Measurements from ENCODE around the gene ACTR3C. TPM values are rescaled to one million over a fixed set of nuclear protein-coding genes. Genes with fewer than 3 reads are reported as not detected.

The ACTR3C gene
- total and polyA plus RNA-seq, 2 of the 13 experiments (the other 11 are each of a cell fraction or from before 2014, with no cell fraction given), result 3.8 to 7.5 TPM

- TF ChIP-seq MED1 (CRISPR knock-in tag; IDR thresholded peaks at IDR 0.05) (no peak), ZHX2 (IDR thresholded peaks at IDR 0.05; ENCODE audit: low read depth) (no peak), ZHX2 (CRISPR knock-in tag; IDR thresholded peaks at IDR 0.05; ENCODE audit: borderline replicate concordance) (no peak), ZNF570 (CRISPR knock-in tag; IDR thresholded peaks at IDR 0.05; ENCODE audit: borderline replicate concordance) (no peak), ZNF878 (CRISPR knock-in tag; IDR thresholded peaks at IDR 0.05) (no peak), SMAD1 (CRISPR knock-in tag; IDR thresholded peaks at IDR 0.05; ENCODE audit: borderline replicate concordance, low read depth) (0 out of 2 replicates have a peak, but pooled peaks have one; percentile 56), NFRKB (IDR thresholded peaks at IDR 0.05) (no peak), BCL3 (CRISPR knock-in tag; IDR thresholded peaks at IDR 0.05) (0 out of 2 replicates have a peak, but pooled peaks have one; percentile 30), ZBTB49 (CRISPR knock-in tag; IDR thresholded peaks at IDR 0.05; ENCODE audit: borderline replicate concordance) (no peak), E2F5 (CRISPR knock-in tag; conservative IDR thresholded peaks at IDR 0.05) (no peak), IKZF1 (IDR thresholded peaks at IDR 0.05) (no peak), TSC22D2 (CRISPR knock-in tag; IDR thresholded peaks at IDR 0.05; ENCODE audit: borderline replicate concordance) (no peak), PAF1 (CRISPR knock-in tag; IDR thresholded peaks at IDR 0.05) (no peak), ZNF83 (CRISPR knock-in tag; IDR thresholded peaks at IDR 0.05; ENCODE audit: borderline replicate concordance) (no peak), ZBTB8A (CRISPR knock-in tag; IDR thresholded peaks at IDR 0.05; ENCODE audit: borderline replicate concordance, low read depth) (no peak), MAX (IDR thresholded peaks at IDR 0.05) (peak; percentile 63), GMEB2 (CRISPR knock-in tag; IDR thresholded peaks at IDR 0.05; ENCODE audit: low read depth) (no peak)
These were observed 16.8 kb upstream of the ACTR3C start (continued) for GRCh38 chr7:150340024-150340749.

Measured in HepG2 (cell line).